MV-4-11 (cell line): ENCODE data around the gene PPP2R5B.

Experiments used
- DNase-seq: peaks from one replicate; lab custom pipeline; 2025; lab: John Stamatoyannopoulos, UW

The PPP2R5B gene

GRCh38 chr11:64923944-64924909 lies at the start of gene PPP2R5B:
Gene PPP2R5B (plus strand): TSS chr11:64924689. CDS start chr11:64925735, 1,046 bp downstream.
- peak; percentile 93 for DNase-seq

- peak; percentile 89 for DNase-seq
Measured at GRCh38 chr11:64875369-64876228, 48.9 kb upstream of the PPP2R5B start.

- no peak for DNase-seq
Measured at GRCh38 chr11:64876229-64876750, 48.2 kb upstream of the PPP2R5B start.

GRCh38 chr11:64876835-64877341 lies 47.6 kb upstream of the PPP2R5B start:
- DNase-seq = no peak

GRCh38 chr11:64877390-64878222 lies 46.9 kb upstream of the PPP2R5B start:
- DNase-seq = peak; percentile 20

GRCh38 chr11:64878223-64878493 lies 46.3 kb upstream of the PPP2R5B start:
- DNase-seq = no peak

- DNase-seq = peak; percentile 96
Measured at GRCh38 chr11:64878494-64879243, 45.8 kb upstream of the PPP2R5B start, which contains the start of gene EHD1. Gene EHD1 (minus strand): TSS chr11:64878621. CDS start chr11:64878464, 157 bp downstream.

- peak; percentile 82 for DNase-seq
Measured at GRCh38 chr11:64879244-64879900, 45.1 kb upstream of the PPP2R5B start.

- peak; percentile 7 for DNase-seq
Measured at GRCh38 chr11:64880240-64881001, 44.1 kb upstream of the PPP2R5B start.

GRCh38 chr11:64881476-64881875 lies 43.0 kb upstream of the PPP2R5B start:
- no peak for DNase-seq

- no peak for DNase-seq
Measured at GRCh38 chr11:64882243-64882642, 42.2 kb upstream of the PPP2R5B start.

GRCh38 chr11:64883575-64883974 lies 40.9 kb upstream of the PPP2R5B start:
- DNase-seq = no peak

- DNase-seq = no peak
Measured at GRCh38 chr11:64884019-64884418, 40.5 kb upstream of the PPP2R5B start.

GRCh38 chr11:64885367-64886286 lies 38.9 kb upstream of the PPP2R5B start:
- peak; percentile 97 for DNase-seq

GRCh38 chr11:64887234-64887756 lies 37.2 kb upstream of the PPP2R5B start:
- DNase-seq = no peak

- DNase-seq = peak; percentile 65
Measured at GRCh38 chr11:64887757-64888405, 36.6 kb upstream of the PPP2R5B start.

GRCh38 chr11:64888406-64888728 lies 36.1 kb upstream of the PPP2R5B start:
- no peak for DNase-seq
